K562 (cell line): ENCODE results near the gene MTA2. TPM values are rescaled to one million over a fixed set of nuclear protein-coding genes. Genes with fewer than 3 reads are reported as not detected.

ENCODE experiments used
- ATF7 ChIP-seq: fragments of 450-650 bp; IDR thresholded peaks from 2 replicates; pipeline ENCODE4 v1.7.1; 2014; ENCODE audit warnings: mild to moderate bottlenecking, moderate library complexity
- CTBP1 ChIP-seq: fragments of 450-650 bp; IDR thresholded peaks from 2 replicates; pipeline ENCODE4 v1.6.1; 2016; ENCODE audit warnings: borderline replicate concordance
- EP300 ChIP-seq: IDR thresholded peaks from 2 replicates; pipeline ENCODE4 v1.6.1; 2012; ENCODE audit warnings: low read length, improper control_type of control experiment
- ETS2 ChIP-seq: IDR thresholded peaks from 2 replicates; pipeline ENCODE4 v1.6.1; 2016; ENCODE audit warnings: borderline replicate concordance, missing genetic modification characterization, mild to moderate bottlenecking, moderate library complexity, missing compliant biosample characterization; ENCODE audit not compliant: poor library complexity, severe bottlenecking
- HDAC1 ChIP-seq, 2 experiments: fragments of 450-650 bp; IDR thresholded peaks; 2 replicates each; pipeline ENCODE4 v1.6.1; 2016 to 2017; ENCODE audit warnings: inconsistent platforms in 1 of 2, mild to moderate bottlenecking in 1 of 2, moderate library complexity in 1 of 2
- NFIC ChIP-seq: fragments of 450-650 bp; IDR thresholded peaks from 2 replicates; pipeline ENCODE4 v1.6.1; 2017; ENCODE audit warnings: mild to moderate bottlenecking, inconsistent platforms
- NR2C1 ChIP-seq, 2 experiments: fragments of 450-650 bp; IDR thresholded peaks; 2 replicates each; pipeline ENCODE4 v1.6.1; 2017; ENCODE audit warnings: mild to moderate bottlenecking in 2 of 2, antibody characterized with exemption in 1 of 2, inconsistent platforms in 1 of 2, missing compliant biosample characterization in 1 of 2, missing genetic modification characterization in 1 of 2
- NUFIP1 ChIP-seq: fragments of 450-650 bp; IDR thresholded peaks from 2 replicates; pipeline ENCODE4 v1.6.1; 2018; ENCODE audit not compliant: partially characterized antibody
- POLR2AphosphoS2 ChIP-seq: IDR thresholded peaks from 2 replicates; pipeline ENCODE4 v1.6.1; 2012; ENCODE audit warnings: low read length, improper control_type of control experiment
- RBBP5 ChIP-seq: fragments of 200-600 bp; sonication (generic); IDR thresholded peaks from 2 replicates; pipeline ENCODE4 v1.6.1; 2012; ENCODE audit warnings: borderline replicate concordance, mild to moderate bottlenecking, low read length, control low read depth, inconsistent platforms; ENCODE audit not compliant: insufficient read depth, poor library complexity, severe bottlenecking
- ZBED1 ChIP-seq: IDR thresholded peaks from 2 replicates; pipeline ENCODE4 v1.6.1; 2014
- ZNF445 ChIP-seq: fragments of 250-450 bp; sonication (Bioruptor Pico); IDR thresholded peaks from 2 replicates; pipeline ENCODE4 v1.4.0; 2020; ENCODE audit warnings: low read depth, mild to moderate bottlenecking, moderate library complexity
- polyA plus RNA-seq, 8 experiments: library from polyadenylated mRNA; depleted of rRNA in 4 of 8; stranded (reverse) in 5 of 8; unstranded in 3 of 8; fragments of >200 nt; fragmentation: Nextera tagmentation in 2 of 8; fragmentation: Illumina TruSeq in 1 of 8; extraction: Ambion mirVana in 2 of 8; extraction: Trizol in 1 of 8; gene quantifications; 2 replicates each; pipeline versions ENCODE4 v1.2.1 to v1.2.3, GENCODE V29; 2011 to 2014; ENCODE audit warnings: inconsistent platforms in 1 of 8, missing spikeins in 1 of 8
- total RNA-seq, 7 experiments: library from RNA; depleted of rRNA in 6 of 7; stranded (reverse); fragments of >200 nt in 6 of 7; fragmentation: Illumina TruSeq in 2 of 7; extraction: Trizol in 2 of 7; gene quantifications; 2 replicates each; pipeline versions ENCODE4 v1.2.1 to v1.2.3, GENCODE V29; 2011 to 2021; ENCODE audit warnings: low replicate concordance in 1 of 7
- TF ChIP-seq, protein P1 (sequence below): fragments of 250-450 bp; sonication (Bioruptor Pico); IDR thresholded peaks from 2 replicates; pipeline ENCODE4 v1.5.0; 2021
- TF ChIP-seq, protein P2 (sequence below): IDR thresholded peaks from 2 replicates; pipeline ENCODE4 v1.6.1; 2012; ENCODE audit warnings: low read depth, low read length, improper control_type of control experiment, borderline replicate concordance
- TF ChIP-seq, protein P3 (sequence below): sonication (generic); formaldehyde crosslinking; IDR thresholded peaks from 2 replicates; pipeline ENCODE4 v1.8.1; 2023; ENCODE audit warnings: mild to moderate bottlenecking, missing genetic modification reagents
- TF ChIP-seq, protein P4 (sequence below): fragments of 450-650 bp; IDR thresholded peaks from 2 replicates; pipeline ENCODE4 v1.6.1; 2016; ENCODE audit warnings: low read depth

Gene MTA2
- total and polyA plus RNA-seq, 9 of the 15 experiments (the other 6 are each of a cell fraction or from before 2014, with no cell fraction given) = 6.2 to 220 (median 172) TPM

DNA sequence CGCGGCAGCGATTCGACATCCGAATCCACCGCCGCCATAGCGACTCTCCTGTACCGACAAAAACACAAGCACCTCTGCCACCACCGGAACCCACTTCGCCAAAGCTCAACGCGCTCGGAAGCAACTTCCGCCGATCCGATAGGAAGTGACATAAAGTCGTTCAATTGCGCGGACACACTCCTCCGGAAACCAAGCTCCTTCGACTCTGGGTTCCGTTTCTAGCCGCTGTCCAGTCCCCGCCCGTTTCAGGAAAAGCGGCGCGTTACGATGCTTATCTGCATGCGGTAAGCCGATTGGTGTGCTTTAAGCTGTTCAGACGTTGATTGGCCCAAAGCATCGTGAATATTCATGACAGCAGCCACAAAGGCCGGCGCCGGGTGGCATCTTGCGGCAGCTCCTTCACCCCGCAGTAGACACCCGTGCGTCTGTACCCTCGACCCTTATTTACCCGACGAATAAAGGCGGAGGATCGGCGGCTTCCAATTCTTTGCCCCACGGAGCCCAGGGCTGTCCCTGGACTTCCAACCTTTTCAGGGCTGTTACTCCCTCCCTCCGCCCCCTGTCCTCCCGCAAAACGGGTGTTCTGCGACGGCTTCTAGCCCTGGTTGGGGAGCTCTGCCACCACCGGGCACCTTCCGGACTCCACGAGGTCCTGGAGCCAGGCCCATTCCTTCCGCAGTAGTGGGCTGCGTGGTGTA lies 10.1 kb downstream of the MTA2 start, which contains the start of gene TUT1 (continued):
- TF ChIP-seq EP300 (peak; percentile 79), CTBP1 (peak; percentile 96), POLR2AphosphoS2 (peak; percentile 71; the same call in 1 of the 2 replicates), ZBED1 (no peak; the same call in 1 of the 2 replicates), ETS2 (no peak), NUFIP1 (no peak), ATF7 (peak; percentile 97), RBBP5 (peak; percentile 86), NFIC (peak; percentile 62), HDAC1 (IDR thresholded peaks at IDR 0.05) (peak in 1 of 2 experiments; percentile 87; a peak in 2 of 4 replicates), ZNF445 (CRISPR knock-in tag) (no peak), NR2C1 (IDR thresholded peaks at IDR 0.05) (peak; percentile 82), NR2C1 (tag; IDR thresholded peaks at IDR 0.05) (peak; percentile 83)
- TF ChIP-seq, protein P1, sequence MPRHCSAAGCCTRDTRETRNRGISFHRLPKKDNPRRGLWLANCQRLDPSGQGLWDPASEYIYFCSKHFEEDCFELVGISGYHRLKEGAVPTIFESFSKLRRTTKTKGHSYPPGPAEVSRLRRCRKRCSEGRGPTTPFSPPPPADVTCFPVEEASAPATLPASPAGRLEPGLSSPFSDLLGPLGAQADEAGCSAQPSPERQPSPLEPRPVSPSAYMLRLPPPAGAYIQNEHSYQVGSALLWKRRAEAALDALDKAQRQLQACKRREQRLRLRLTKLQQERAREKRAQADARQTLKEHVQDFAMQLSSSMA (CRISPR knock-in tag) = 0 out of 2 replicates have a peak, but pooled peaks have one; percentile 19
- TF ChIP-seq, protein P2, sequence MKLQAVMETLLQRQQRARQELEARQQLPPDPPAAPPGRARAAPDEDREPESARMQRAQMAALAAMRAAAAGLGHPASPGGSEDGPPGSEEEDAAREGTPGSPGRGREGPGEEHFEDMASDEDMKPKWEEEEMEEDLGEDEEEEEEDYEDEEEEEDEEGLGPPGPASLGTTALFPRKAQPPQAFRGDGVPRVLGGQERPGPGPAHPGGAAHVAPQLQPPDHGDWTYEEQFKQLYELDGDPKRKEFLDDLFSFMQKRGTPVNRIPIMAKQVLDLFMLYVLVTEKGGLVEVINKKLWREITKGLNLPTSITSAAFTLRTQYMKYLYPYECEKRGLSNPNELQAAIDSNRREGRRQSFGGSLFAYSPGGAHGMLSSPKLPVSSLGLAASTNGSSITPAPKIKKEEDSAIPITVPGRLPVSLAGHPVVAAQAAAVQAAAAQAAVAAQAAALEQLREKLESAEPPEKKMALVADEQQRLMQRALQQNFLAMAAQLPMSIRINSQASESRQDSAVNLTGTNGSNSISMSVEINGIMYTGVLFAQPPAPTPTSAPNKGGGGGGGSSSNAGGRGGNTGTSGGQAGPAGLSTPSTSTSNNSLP = peak; percentile 48; the same call in 1 of the 2 replicates
- TF ChIP-seq, protein P3, sequence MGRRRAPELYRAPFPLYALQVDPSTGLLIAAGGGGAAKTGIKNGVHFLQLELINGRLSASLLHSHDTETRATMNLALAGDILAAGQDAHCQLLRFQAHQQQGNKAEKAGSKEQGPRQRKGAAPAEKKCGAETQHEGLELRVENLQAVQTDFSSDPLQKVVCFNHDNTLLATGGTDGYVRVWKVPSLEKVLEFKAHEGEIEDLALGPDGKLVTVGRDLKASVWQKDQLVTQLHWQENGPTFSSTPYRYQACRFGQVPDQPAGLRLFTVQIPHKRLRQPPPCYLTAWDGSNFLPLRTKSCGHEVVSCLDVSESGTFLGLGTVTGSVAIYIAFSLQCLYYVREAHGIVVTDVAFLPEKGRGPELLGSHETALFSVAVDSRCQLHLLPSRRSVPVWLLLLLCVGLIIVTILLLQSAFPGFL (CRISPR knock-in tag) = no peak
- TF ChIP-seq, protein P4, sequence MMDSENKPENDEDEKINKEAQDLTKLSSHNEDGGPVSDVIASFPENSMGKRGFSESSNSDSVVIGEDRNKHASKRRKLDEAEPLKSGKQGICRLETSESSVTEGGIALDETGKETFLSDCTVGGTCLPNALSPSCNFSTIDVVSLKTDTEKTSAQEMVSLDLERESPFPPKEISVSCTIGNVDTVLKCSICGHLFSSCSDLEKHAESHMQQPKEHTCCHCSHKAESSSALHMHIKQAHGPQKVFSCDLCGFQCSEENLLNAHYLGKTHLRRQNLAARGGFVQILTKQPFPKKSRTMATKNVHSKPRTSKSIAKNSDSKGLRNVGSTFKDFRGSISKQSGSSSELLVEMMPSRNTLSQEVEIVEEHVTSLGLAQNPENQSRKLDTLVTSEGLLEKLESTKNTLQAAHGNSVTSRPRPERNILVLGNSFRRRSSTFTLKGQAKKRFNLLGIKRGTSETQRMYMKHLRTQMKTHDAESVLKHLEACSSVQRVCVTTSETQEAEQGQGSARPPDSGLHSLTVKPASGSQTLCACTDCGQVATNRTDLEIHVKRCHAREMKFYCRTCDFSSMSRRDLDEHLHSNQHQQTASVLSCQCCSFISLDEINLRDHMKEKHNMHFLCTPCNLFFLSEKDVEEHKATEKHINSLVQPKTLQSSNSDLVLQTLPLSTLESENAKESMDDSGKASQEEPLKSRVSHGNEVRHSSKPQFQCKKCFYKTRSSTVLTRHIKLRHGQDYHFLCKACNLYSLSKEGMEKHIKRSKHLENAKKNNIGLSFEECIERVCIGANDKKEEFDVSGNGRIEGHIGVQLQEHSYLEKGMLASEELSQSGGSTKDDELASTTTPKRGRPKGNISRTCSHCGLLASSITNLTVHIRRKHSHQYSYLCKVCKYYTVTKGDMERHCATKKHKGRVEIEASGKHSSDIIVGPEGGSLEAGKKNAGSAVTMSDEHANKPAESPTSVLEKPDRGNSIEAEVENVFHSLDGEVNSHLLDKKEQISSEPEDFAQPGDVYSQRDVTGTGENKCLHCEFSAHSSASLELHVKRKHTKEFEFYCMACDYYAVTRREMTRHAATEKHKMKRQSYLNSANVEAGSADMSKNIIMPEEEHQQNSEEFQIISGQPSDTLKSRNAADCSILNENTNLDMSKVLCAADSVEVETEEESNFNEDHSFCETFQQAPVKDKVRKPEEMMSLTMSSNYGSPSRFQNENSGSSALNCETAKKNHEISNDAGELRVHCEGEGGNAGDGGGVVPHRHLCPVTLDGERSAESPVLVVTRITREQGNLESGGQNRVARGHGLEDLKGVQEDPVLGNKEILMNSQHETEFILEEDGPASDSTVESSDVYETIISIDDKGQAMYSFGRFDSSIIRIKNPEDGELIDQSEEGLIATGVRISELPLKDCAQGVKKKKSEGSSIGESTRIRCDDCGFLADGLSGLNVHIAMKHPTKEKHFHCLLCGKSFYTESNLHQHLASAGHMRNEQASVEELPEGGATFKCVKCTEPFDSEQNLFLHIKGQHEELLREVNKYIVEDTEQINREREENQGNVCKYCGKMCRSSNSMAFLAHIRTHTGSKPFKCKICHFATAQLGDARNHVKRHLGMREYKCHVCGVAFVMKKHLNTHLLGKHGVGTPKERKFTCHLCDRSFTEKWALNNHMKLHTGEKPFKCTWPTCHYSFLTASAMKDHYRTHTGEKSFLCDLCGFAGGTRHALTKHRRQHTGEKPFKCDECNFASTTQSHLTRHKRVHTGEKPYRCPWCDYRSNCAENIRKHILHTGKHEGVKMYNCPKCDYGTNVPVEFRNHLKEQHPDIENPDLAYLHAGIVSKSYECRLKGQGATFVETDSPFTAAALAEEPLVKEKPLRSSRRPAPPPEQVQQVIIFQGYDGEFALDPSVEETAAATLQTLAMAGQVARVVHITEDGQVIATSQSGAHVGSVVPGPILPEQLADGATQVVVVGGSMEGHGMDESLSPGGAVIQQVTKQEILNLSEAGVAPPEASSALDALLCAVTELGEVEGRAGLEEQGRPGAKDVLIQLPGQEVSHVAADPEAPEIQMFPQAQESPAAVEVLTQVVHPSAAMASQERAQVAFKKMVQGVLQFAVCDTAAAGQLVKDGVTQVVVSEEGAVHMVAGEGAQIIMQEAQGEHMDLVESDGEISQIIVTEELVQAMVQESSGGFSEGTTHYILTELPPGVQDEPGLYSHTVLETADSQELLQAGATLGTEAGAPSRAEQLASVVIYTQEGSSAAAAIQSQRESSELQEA = no peak
